ENCODE measurements around the gene FAM193B. TPM values are rescaled to one million over a fixed set of nuclear protein-coding genes. Genes with fewer than 3 reads are reported as not detected.

Gene FAM193B
- total RNA-seq, 1 donor from 2014 or later: 21.5 TPM

GRCh38 chr5:177494346-177495195 is 59.8 kb downstream of the FAM193B start:
- peak; percentile 29 for TF ChIP-seq CTCF (IDR thresholded peaks at IDR 0.05; ENCODE audit: borderline replicate concordance)
- Histone ChIP-seq H3K9me3 (replicated peaks) (no peaks in the 10 kb centered on the region), H3K27ac (replicated peaks) (peak overlapping the region; percentile 95), H3K36me3 (peaks cover 35% of the 10 kb centered on the region), H3K27me3 (ENCODE audit: low read depth) (no peaks in the 10 kb centered on the region), H3K4me1 (peaks cover 72% of the 10 kb centered on the region), H3K4me3 (peak overlapping the region; percentile 96)
- intact Hi-C loops (cut with micrococcal nuclease): no loop called here
- peak; percentile 60 for DNase-seq

DNA sequence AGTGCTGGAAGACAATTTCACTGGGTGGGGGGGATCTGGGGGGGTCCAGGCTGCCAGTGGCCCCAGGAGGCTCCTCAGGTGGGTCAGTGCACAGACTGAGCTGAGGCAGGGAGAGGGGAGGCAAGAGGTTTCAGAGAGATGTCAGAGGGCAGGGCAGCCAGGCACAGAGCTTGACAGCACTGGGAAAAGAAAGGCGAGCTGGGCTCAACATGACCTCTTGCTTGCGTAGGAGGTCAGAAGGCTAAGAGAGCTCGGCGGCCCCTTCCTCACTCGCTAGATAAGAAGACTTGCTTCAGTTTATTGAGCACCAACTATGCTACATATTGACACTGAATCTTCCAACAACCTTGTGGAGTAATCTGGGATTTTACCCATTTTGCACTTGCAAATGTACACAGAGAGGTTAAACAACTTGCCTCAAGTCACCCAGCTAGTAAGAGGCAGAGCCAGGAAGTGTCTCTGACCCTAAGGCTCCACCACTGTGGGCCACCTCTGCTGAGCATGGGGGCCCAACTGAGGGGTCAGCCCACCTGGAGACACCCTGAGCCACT is 60.5 kb downstream of the FAM193B start:
- intact Hi-C loops (cut with micrococcal nuclease): no loop called here
- H3K36me3 ChIP-seq: peaks cover 42% of the 10 kb centered on the region
- H3K27ac ChIP-seq (replicated peaks): peak overlapping the region; percentile 95
- TF ChIP-seq CTCF (IDR thresholded peaks at IDR 0.05; ENCODE audit: borderline replicate concordance): no peak
- peaks cover 4% of the 10 kb centered on the region for H3K27me3 ChIP-seq (ENCODE audit: low read depth)
- H3K4me1 ChIP-seq: peaks cover 72% of the 10 kb centered on the region
- H3K4me3 ChIP-seq: no peak overlapping the region
- no peak for DNase-seq
- no peaks in the 10 kb centered on the region for H3K9me3 ChIP-seq (replicated peaks)

GRCh38 chr5:177492841-177493240 is 61.5 kb downstream of the FAM193B start:
- Histone ChIP-seq H3K36me3 (peaks cover 52% of the 10 kb centered on the region), H3K27ac (replicated peaks) (no peak overlapping the region)
- intact Hi-C loops (cut with micrococcal nuclease): no loop called here

GRCh38 chr5:177491983-177492746 is 62.2 kb downstream of the FAM193B start:
- Histone ChIP-seq H3K36me3 (peaks cover 59% of the 10 kb centered on the region), H3K9me3 (replicated peaks) (no peaks in the 10 kb centered on the region), H3K4me3 (no peak overlapping the region), H3K4me1 (peaks cover 57% of the 10 kb centered on the region), H3K27me3 (ENCODE audit: low read depth) (peaks cover 16% of the 10 kb centered on the region), H3K27ac (replicated peaks) (no peak overlapping the region)
- TF ChIP-seq CTCF (IDR thresholded peaks at IDR 0.05; ENCODE audit: borderline replicate concordance): no peak
- intact Hi-C loops (cut with micrococcal nuclease): no loop called here
- no peak for DNase-seq

More at GRCh38 chr5:177492841-177493240, 61.5 kb downstream of the FAM193B start:
- H3K4me3 ChIP-seq: no peak overlapping the region
- no peak for TF ChIP-seq CTCF (IDR thresholded peaks at IDR 0.05; ENCODE audit: borderline replicate concordance)
- no peaks in the 10 kb centered on the region for H3K9me3 ChIP-seq (replicated peaks)
- peaks cover 61% of the 10 kb centered on the region for H3K4me1 ChIP-seq
- peaks cover 9% of the 10 kb centered on the region for H3K27me3 ChIP-seq (ENCODE audit: low read depth)
- no peak for DNase-seq

DNA sequence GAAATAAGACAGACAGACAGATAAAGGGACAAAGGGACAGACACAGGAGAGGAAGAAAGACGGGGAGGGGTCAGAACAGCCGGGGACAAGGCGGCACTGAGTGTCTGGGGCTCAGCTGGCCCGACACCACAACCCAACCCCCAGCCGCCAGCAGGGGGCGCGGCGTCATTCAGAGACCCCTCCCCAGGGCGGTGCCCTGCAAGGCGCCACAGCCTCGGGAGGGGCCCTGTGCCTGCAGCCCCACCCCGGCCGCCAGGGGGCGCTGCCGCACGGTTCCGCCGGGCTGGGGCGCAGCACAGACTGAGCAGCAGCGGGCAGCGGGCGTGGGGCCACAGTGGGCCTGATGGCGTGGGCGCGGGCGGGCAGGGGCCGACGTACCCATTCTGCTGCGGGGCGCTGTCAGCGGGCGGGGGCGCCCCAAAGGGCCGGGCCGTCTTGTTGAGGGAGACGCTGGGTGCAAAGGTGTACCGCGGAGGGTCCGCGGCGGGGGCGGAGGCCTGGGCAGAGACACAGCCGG is 62.9 kb downstream of the FAM193B start:
- intact Hi-C loops (cut with micrococcal nuclease): no loop called here
- DNase-seq: no peak
- peak; percentile 62 for TF ChIP-seq CTCF (IDR thresholded peaks at IDR 0.05; ENCODE audit: borderline replicate concordance)
- Histone ChIP-seq H3K4me3 (no peak overlapping the region), H3K36me3 (peaks cover 60% of the 10 kb centered on the region), H3K4me1 (peaks cover 50% of the 10 kb centered on the region), H3K9me3 (replicated peaks) (no peaks in the 10 kb centered on the region), H3K27me3 (ENCODE audit: low read depth) (peaks cover 17% of the 10 kb centered on the region), H3K27ac (replicated peaks) (no peak overlapping the region)

All from left ventricle myocardium inferior (tissue), 1 donor.